SK-N-SH (cell line): ENCODE measurements around the gene SMIM26. TPM values are rescaled to one million over a fixed set of nuclear protein-coding genes. Genes with fewer than 3 reads are reported as not detected.
"Not testable (repeated sequence)": the region's sequence is repeated elsewhere in the genome, so short reads cannot be mapped to it uniquely, and the experiment has no call there.

Experiments
- CTCF ChIA-PET: fragments of 300-600, 350-600 bp; formaldehyde crosslinking; extraction: SDS; loops from one replicate; lab custom pipeline; 2021; lab: Yijun Ruan, JAX
- POLR2A ChIA-PET: fragments of 350-600 bp; sonication (Branson Sonifier 250); formaldehyde crosslinking; extraction: SDS; loops from one replicate; lab custom pipeline; 2020; ENCODE audit warnings: antibody characterized with exemption, inconsistent platforms; lab: Yijun Ruan, JAX
- DNase-seq: peaks from one replicate; pipeline ENCODE4 v3.0.0; 2012
- H2AFZ ChIP-seq: fragments of 200-600 bp; sonication (generic); 2 replicates; pipeline ENCODE4 v1.8.1; 2016; ENCODE audit warnings: antibody characterized with exemption, mild to moderate bottlenecking, low read depth
- H3F3A ChIP-seq: fragments of 200-600 bp; sonication (generic); replicated peaks from 2 replicates; pipeline ENCODE3; 2016; ENCODE audit warnings: antibody characterized with exemption, mild to moderate bottlenecking; ENCODE audit not compliant: insufficient read depth
- H3K27ac ChIP-seq, 2 experiments: fragments of 200-500 bp in 1 of 2; fragments of 200-600 bp in 1 of 2; sonication (Bioruptor generic) in 1 of 2; sonication (generic), shearing (Covaris generic) in 1 of 2; 2 replicates each; pipeline versions ENCODE4 v1.5.1 to v1.6.1; 2014 to 2016; ENCODE audit warnings: low read depth in 2 of 2, inconsistent platforms in 1 of 2, low read length in 1 of 2, mild to moderate bottlenecking in 1 of 2, mixed read lengths in 1 of 2
- H3K27me3 ChIP-seq: fragments of 200-600 bp; sonication (generic), shearing (Covaris generic); 2 replicates; pipeline ENCODE4 v1.6.1; 2016; ENCODE audit warnings: mixed run types; ENCODE audit not compliant: insufficient read depth
- H3K36me3 ChIP-seq, 2 experiments: fragments of 200-500 bp in 1 of 2; fragments of 200-600 bp in 1 of 2; sonication (Bioruptor generic) in 1 of 2; sonication (generic) in 1 of 2; replicated peaks in 1 of 2; 2 replicates each; pipeline versions ENCODE3 to v1.5.1; 2014 to 2016; ENCODE audit warnings: low read length in 1 of 2, mild to moderate bottlenecking in 1 of 2; ENCODE audit not compliant: insufficient read depth in 2 of 2, control insufficient read depth in 1 of 2
- H3K4me1 ChIP-seq, 2 experiments: fragments of 200-500 bp in 1 of 2; fragments of 200-600 bp in 1 of 2; sonication (Bioruptor generic) in 1 of 2; sonication (generic), shearing (Covaris generic) in 1 of 2; 2 replicates each; pipeline versions ENCODE4 v1.5.1 to v1.6.1; 2014 to 2016; ENCODE audit warnings: low read depth in 1 of 2, low read length in 1 of 2, mixed run types in 1 of 2; ENCODE audit not compliant: insufficient read depth in 2 of 2, control insufficient read depth in 1 of 2
- H3K4me2 ChIP-seq: fragments of 200-600 bp; sonication (generic), shearing (Covaris generic); 2 replicates; pipeline ENCODE4 v1.6.1; 2017; ENCODE audit warnings: mixed run types
- H3K4me3 ChIP-seq, 2 experiments: fragments of 200-500 bp in 1 of 2; fragments of 200-600 bp in 1 of 2; sonication (Bioruptor generic) in 1 of 2; sonication (generic), shearing (Covaris generic) in 1 of 2; 2 replicates each; pipeline versions ENCODE4 v1.5.1 to v1.8.1; 2014 to 2016; ENCODE audit warnings: low read depth in 2 of 2, inconsistent platforms in 1 of 2, low read length in 1 of 2, mild to moderate bottlenecking in 1 of 2, mixed read lengths in 1 of 2, moderate library complexity in 1 of 2
- H3K79me2 ChIP-seq: fragments of 200-600 bp; sonication (generic); 2 replicates; pipeline ENCODE4 v1.8.1; 2017; ENCODE audit warnings: mild to moderate bottlenecking; ENCODE audit not compliant: insufficient read depth
- H3K9ac ChIP-seq: fragments of 200-600 bp; sonication (generic); 2 replicates; pipeline ENCODE4 v1.6.1; 2017; ENCODE audit warnings: mixed run types
- H3K9me2 ChIP-seq: fragments of 200-600 bp; sonication (generic); 2 replicates; pipeline ENCODE4 v1.6.1; 2017; ENCODE audit warnings: mixed run types
- H3K9me3 ChIP-seq: fragments of 200-600 bp; sonication (generic); 2 replicates; pipeline ENCODE4 v1.6.1; 2017; ENCODE audit warnings: mixed run types, mild to moderate bottlenecking, moderate library complexity
- H4K20me1 ChIP-seq: fragments of 200-600 bp; sonication (generic); 2 replicates; pipeline ENCODE4 v1.6.1; 2017; ENCODE audit warnings: mild to moderate bottlenecking, mixed run types; ENCODE audit not compliant: insufficient read depth
- CHD2 ChIP-seq: fragments of 150-350 bp; IDR thresholded peaks from 2 replicates; pipeline ENCODE4 v1.6.1; 2018; ENCODE audit warnings: low read length; ENCODE audit not compliant: partially characterized antibody
- ELF1 ChIP-seq: IDR thresholded peaks from 2 replicates; pipeline ENCODE4 v1.4.0; 2012
- FOXJ3 ChIP-seq: sonication (generic); formaldehyde crosslinking; IDR thresholded peaks from 2 replicates; pipeline ENCODE4 v1.5.1; 2020; ENCODE audit warnings: mild to moderate bottlenecking, missing genetic modification reagents
- GABPA ChIP-seq: IDR thresholded peaks from 2 replicates; pipeline ENCODE4 v1.4.0; 2012; ENCODE audit warnings: low read depth, mild to moderate bottlenecking
- GATA2 ChIP-seq: sonication (generic); formaldehyde crosslinking; IDR thresholded peaks from 2 replicates; pipeline ENCODE4 v1.5.0; 2020; ENCODE audit warnings: mild to moderate bottlenecking, missing genetic modification reagents
- JUND ChIP-seq: IDR thresholded peaks from 2 replicates; pipeline ENCODE4 v1.4.0; 2012
- MAX ChIP-seq: IDR thresholded peaks from 2 replicates; pipeline ENCODE4 v1.4.0; 2012; ENCODE audit warnings: low read depth
- MEF2A ChIP-seq: IDR thresholded peaks from 2 replicates; pipeline ENCODE4 v1.4.0; 2012; ENCODE audit warnings: low read depth, borderline replicate concordance
- MXI1 ChIP-seq: IDR thresholded peaks from 2 replicates; pipeline ENCODE4 v1.6.1; 2012; ENCODE audit warnings: mild to moderate bottlenecking, low read depth, low read length, improper control_type of control experiment
- NRF1 ChIP-seq: IDR thresholded peaks from 2 replicates; pipeline ENCODE4 v1.6.1; 2012; ENCODE audit warnings: low read depth, mild to moderate bottlenecking, low read length
- POLR2AphosphoS5 ChIP-seq: IDR thresholded peaks from 2 replicates; pipeline ENCODE4 v1.6.1; 2012; ENCODE audit warnings: low read depth, low read length
- REST ChIP-seq: IDR thresholded peaks from 2 replicates; pipeline ENCODE4 v1.6.1; 2012; ENCODE audit warnings: mild to moderate bottlenecking, low read depth, low read length, moderate library complexity
- SIN3A ChIP-seq: IDR thresholded peaks from 2 replicates; pipeline ENCODE4 v1.6.1; 2012; ENCODE audit warnings: low read depth, mild to moderate bottlenecking, low read length, moderate library complexity, borderline replicate concordance
- SMC3 ChIP-seq: IDR thresholded peaks from 2 replicates; pipeline ENCODE4 v1.6.1; 2012; ENCODE audit warnings: low read depth, low read length, improper control_type of control experiment
- TAF1 ChIP-seq: IDR thresholded peaks from 2 replicates; pipeline ENCODE4 v1.6.1; 2012; ENCODE audit warnings: low read depth, mild to moderate bottlenecking, low read length, moderate library complexity, borderline replicate concordance
- TEAD4 ChIP-seq: IDR thresholded peaks from 2 replicates; pipeline ENCODE4 v1.4.0; 2012; ENCODE audit warnings: mild to moderate bottlenecking, borderline replicate concordance; ENCODE audit not compliant: insufficient read depth
- USF1 ChIP-seq: IDR thresholded peaks from 2 replicates; pipeline ENCODE4 v1.4.0; 2012; ENCODE audit warnings: low read depth, borderline replicate concordance
- USF2 ChIP-seq: fragments of 150-350 bp; IDR thresholded peaks from 2 replicates; pipeline ENCODE4 v1.6.1; 2017; ENCODE audit warnings: antibody characterized with exemption, low read length, low read depth, borderline replicate concordance
- YY1 ChIP-seq: IDR thresholded peaks from 2 replicates; pipeline ENCODE4 v1.4.0; 2012; ENCODE audit warnings: low read depth, mild to moderate bottlenecking
- ZBTB33 ChIP-seq: IDR thresholded peaks from 2 replicates; pipeline ENCODE4 v1.4.0; 2012; ENCODE audit warnings: low read depth, borderline replicate concordance
- WGBS: methylation state at CpG from one replicate; pipeline ENCODE4 v1.1.6; 2017; ENCODE audit warnings: low lambda C conversion rate; 5-methylcytosine and 5-hydroxymethylcytosine counted together
- polyA plus RNA-seq, 3 experiments: library from polyadenylated mRNA; depleted of rRNA; stranded (reverse); fragments of >200 nt; gene quantifications; 2 replicates each; pipeline ENCODE4 v1.2.3, GENCODE V29; 2012

Gene SMIM26
- polyA plus RNA-seq (2012; rRNA removed), result 155 TPM in 2 replicates
- 181 and 229 TPM in 2 replicates for polyA plus RNA-seq (2012; cell fraction: cytosol; rRNA removed)
- polyA plus RNA-seq (2012; cell fraction: nucleus; rRNA removed), result 42.0 and 52.5 TPM in 2 replicates

GRCh38 chr20:18566892-18567738, at the start of gene SMIM26:
SMIM26 (plus strand) TSS chr20:18567432; CDS start chr20:18567479, 47 bp downstream.
- Histone ChIP-seq H3K4me1 (peaks cover 0 to 4% of the 10 kb centered on the region in 2 experiments; a peak in 1 of 4 replicates), H3K9ac (peak within 1 kb of the TSS; percentile 91), H3K4me2 (peak within 1 kb of the TSS; percentile 83)
- 1% methylated on average over 19 of the region's 51 CpGs for WGBS
- TF ChIP-seq REST (no peak), CHD2 (peak; percentile 76), JUND (no peak), TEAD4 (no peak), GABPA (peak; percentile 94), NRF1 (no peak), MXI1 (peak; percentile 93), YY1 (peak; percentile 21; the same call in 1 of the 2 replicates), USF1 (peak; percentile 81), SIN3A (peak; percentile 38; the same call in 1 of the 2 replicates), GATA2 (CRISPR knock-in tag) (no peak), MEF2A (no peak), SMC3 (no peak), ZBTB33 (peak; percentile 9; the same call in 1 of the 2 replicates), POLR2AphosphoS5 (peak; percentile 89; the same call in 1 of the 2 replicates), TAF1 (peak; percentile 77), MAX (peak; percentile 91), USF2 (peak; percentile 45; the same call in 1 of the 2 replicates), ELF1 (peak; percentile 80), FOXJ3 (CRISPR knock-in tag) (no peak)
- TF ChIP-seq, all 33 proteins: peak for 12
- Histone ChIP-seq H3K36me3 (peaks cover 15 to 25% of the 10 kb centered on the region in 2 experiments), H3K79me2 (peaks cover 23% of the 10 kb centered on the region), H2AFZ (peak within 1 kb of the TSS; percentile 94), H3K9me2 (no peaks in the 10 kb centered on the region), H3K27ac (peak within 1 kb of the TSS; percentile 78 to 85), H3K9me3 (no peaks in the 10 kb centered on the region), H3F3A (peaks cover 25% of the 10 kb centered on the region), H4K20me1 (no peaks in the 10 kb centered on the region), H3K4me3 (peak within 1 kb of the TSS; percentile 68 to 93), H3K27me3 (no peaks in the 10 kb centered on the region)
- DNase-seq, result peak; percentile 90
- ChIA-PET POLR2A (interaction anchor here (1.7 to 1.8 kb wide), 2 partner anchors 59 to 100 kb away, joined by 5 to 6 read pairs; partner anchors contain the start of genes DZANK1, POLR3F and SEC23B), CTCF (interaction anchor here (0.5 to 1.3 kb wide), 2 partner anchors 42 to 66 kb away, joined by 3 read pairs; no protein-coding TSS in a partner anchor)

- H3K36me3 ChIP-seq, result peaks cover 26 to 34% of the 10 kb centered on the region in 2 experiments
- H3K4me1 ChIP-seq, H2AFZ ChIP-seq, H3K4me2 ChIP-seq, H3K4me3 ChIP-seq, H3F3A ChIP-seq, H3K9ac ChIP-seq, DNase-seq, H3K27me3 ChIP-seq, POLR2A ChIA-PET, CTCF ChIA-PET, H4K20me1 ChIP-seq, H3K9me3 ChIP-seq, H3K9me2 ChIP-seq, H3K27ac ChIP-seq: not testable (repeated sequence)
- WGBS, result 87% methylated on average over 9 of the region's 9 CpGs
- H3K79me2 ChIP-seq, result peaks cover 18% of the 10 kb centered on the region; the same call in 1 of the 2 replicates
These were observed 45.2 kb upstream of the SMIM26 start for GRCh38 chr20:18522066-18522465.
